DOHH2 (cell line): Measurements from ENCODE around the gene ZNF319.

Experiments
- H3F3A ChIP-seq: fragments of 200-600 bp; sonication (generic), shearing (Covaris generic); 2 replicates; pipeline ENCODE4 v1.6.0; 2016; ENCODE audit warnings: antibody characterized with exemption, mild to moderate bottlenecking; ENCODE audit not compliant: control insufficient read depth, insufficient read depth
- H3K27ac ChIP-seq: fragments of 200-600 bp; sonication (generic); 2 replicates; pipeline ENCODE4 v1.5.1; 2014; ENCODE audit warnings: low read depth, mild to moderate bottlenecking, low read length, moderate library complexity
- H3K27me3 ChIP-seq: fragments of 200-600 bp; sonication (generic); 2 replicates; pipeline ENCODE4 v1.6.1; 2014; ENCODE audit warnings: mild to moderate bottlenecking, low read length, mixed read lengths; ENCODE audit not compliant: control insufficient read depth
- H3K36me3 ChIP-seq: fragments of 200-600 bp; sonication (generic); 2 replicates; pipeline ENCODE4 v1.6.1; 2014; ENCODE audit warnings: mild to moderate bottlenecking, low read length, moderate library complexity, mixed read lengths; ENCODE audit not compliant: control insufficient read depth
- H3K4me1 ChIP-seq: fragments of 200-600 bp; sonication (generic); 2 replicates; pipeline ENCODE4 v1.6.1; 2014; ENCODE audit warnings: mild to moderate bottlenecking, low read length, mixed read lengths; ENCODE audit not compliant: control insufficient read depth
- H3K4me2 ChIP-seq: fragments of 200-600 bp; sonication (generic); 2 replicates; pipeline ENCODE4 v1.6.0; 2014; ENCODE audit warnings: mild to moderate bottlenecking, low read length, moderate library complexity
- H3K4me3 ChIP-seq: fragments of 200-600 bp; sonication (generic); 2 replicates; pipeline ENCODE4 v1.5.1; 2014; ENCODE audit warnings: mild to moderate bottlenecking, low read length, mixed read lengths
- H3K79me2 ChIP-seq: fragments of 200-600 bp; sonication (generic); 2 replicates; pipeline ENCODE4 v1.6.1; 2014; ENCODE audit warnings: mild to moderate bottlenecking, low read length, mixed read lengths; ENCODE audit not compliant: control insufficient read depth
- H3K9me2 ChIP-seq: fragments of 200-600 bp; sonication (generic); replicated peaks from 2 replicates; pipeline ENCODE4 v1.6.1; 2014; ENCODE audit warnings: mild to moderate bottlenecking, low read length, mixed read lengths; ENCODE audit not compliant: control insufficient read depth
- H3K9me3 ChIP-seq: fragments of 200-600 bp; sonication (generic); 2 replicates; pipeline ENCODE4 v1.6.1; 2014; ENCODE audit warnings: antibody characterized with exemption, low read length, mixed read lengths; ENCODE audit not compliant: control insufficient read depth, insufficient read depth
- H4K20me1 ChIP-seq: fragments of 200-600 bp; sonication (generic); 2 replicates; pipeline ENCODE4 v1.6.0; 2014; ENCODE audit warnings: low read depth, mild to moderate bottlenecking, antibody characterized with exemption, low read length, moderate library complexity; ENCODE audit not compliant: control insufficient read depth, insufficient read depth
- EZH2phosphoT487 ChIP-seq: fragments of 200-600 bp; sonication (generic); IDR thresholded peaks from 2 replicates; pipeline ENCODE4 v1.6.1; 2017; ENCODE audit warnings: borderline replicate concordance, mild to moderate bottlenecking, antibody characterized with exemption, low read length, moderate library complexity, mixed read lengths
- TF ChIP-seq, protein P1 (sequence below): fragments of 200-600 bp; sonication (generic); IDR thresholded peaks from one replicate; pipeline ENCODE4 v1.5.1; 2014; ENCODE audit warnings: antibody characterized with exemption, mild to moderate bottlenecking, low read depth, low read length; ENCODE audit not compliant: poor library complexity, severe bottlenecking

Gene ZNF319

DNA sequence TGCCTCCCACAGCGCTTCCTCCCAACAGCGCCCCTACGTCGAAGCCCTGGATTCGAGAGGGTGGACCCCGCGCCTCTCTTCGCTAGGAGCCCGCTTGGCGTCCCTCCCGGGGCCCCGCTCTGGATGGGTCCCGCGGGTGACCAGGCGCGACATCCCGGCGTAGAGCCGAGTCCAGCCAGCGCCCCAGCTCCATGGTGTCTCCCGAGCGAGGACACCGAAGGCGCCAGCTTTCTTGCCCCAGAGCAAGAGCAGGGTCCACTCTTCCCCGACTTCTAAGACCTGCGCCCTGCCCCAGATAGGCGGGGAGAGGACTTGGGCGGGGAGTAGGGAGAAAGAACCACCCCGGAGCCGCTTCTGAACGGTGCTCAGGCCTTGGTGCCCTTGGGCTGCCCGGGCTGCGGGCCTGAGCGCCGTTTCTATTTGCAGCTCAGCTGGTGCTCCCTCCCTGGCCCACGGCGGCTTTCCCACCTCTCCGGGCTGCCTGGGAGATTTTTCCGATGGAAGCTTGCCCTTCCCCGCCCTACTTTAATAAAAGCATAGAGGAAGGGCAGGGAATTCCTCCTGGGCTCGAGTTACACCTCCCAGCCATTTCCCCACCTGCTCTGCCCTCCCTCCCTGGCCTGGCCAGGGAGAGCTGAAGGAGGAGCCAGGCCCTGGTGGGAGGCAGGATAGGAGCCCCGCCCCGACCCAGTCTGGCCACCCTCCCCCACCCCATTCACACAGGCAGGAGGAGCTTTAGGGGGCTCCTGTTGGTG lies 26.9 kb upstream of the ZNF319 start:
- peak overlapping the region; percentile 79 for H3K4me2 ChIP-seq
- peaks cover 28% of the 10 kb centered on the region for H3K4me1 ChIP-seq
- no peaks in the 10 kb centered on the region for H3K9me2 ChIP-seq
- no peak overlapping the region for H3K27ac ChIP-seq
- H3F3A ChIP-seq: 0 out of 2 replicates have a peak, but pooled peaks cover 3% of the 10 kb centered on the region
- TF ChIP-seq, protein P1, sequence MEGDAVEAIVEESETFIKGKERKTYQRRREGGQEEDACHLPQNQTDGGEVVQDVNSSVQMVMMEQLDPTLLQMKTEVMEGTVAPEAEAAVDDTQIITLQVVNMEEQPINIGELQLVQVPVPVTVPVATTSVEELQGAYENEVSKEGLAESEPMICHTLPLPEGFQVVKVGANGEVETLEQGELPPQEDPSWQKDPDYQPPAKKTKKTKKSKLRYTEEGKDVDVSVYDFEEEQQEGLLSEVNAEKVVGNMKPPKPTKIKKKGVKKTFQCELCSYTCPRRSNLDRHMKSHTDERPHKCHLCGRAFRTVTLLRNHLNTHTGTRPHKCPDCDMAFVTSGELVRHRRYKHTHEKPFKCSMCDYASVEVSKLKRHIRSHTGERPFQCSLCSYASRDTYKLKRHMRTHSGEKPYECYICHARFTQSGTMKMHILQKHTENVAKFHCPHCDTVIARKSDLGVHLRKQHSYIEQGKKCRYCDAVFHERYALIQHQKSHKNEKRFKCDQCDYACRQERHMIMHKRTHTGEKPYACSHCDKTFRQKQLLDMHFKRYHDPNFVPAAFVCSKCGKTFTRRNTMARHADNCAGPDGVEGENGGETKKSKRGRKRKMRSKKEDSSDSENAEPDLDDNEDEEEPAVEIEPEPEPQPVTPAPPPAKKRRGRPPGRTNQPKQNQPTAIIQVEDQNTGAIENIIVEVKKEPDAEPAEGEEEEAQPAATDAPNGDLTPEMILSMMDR: no peak
- TF ChIP-seq EZH2phosphoT487: no peak
- no peaks in the 10 kb centered on the region for H4K20me1 ChIP-seq
- peak overlapping the region; percentile 74 for H3K4me3 ChIP-seq
- peaks cover 16% of the 10 kb centered on the region for H3K27me3 ChIP-seq
- no peaks in the 10 kb centered on the region for H3K36me3 ChIP-seq
- H3K79me2 ChIP-seq: peaks cover under 1% of the 10 kb centered on the region; the same call in 1 of the 2 replicates
- no peaks in the 10 kb centered on the region for H3K9me3 ChIP-seq

DNA sequence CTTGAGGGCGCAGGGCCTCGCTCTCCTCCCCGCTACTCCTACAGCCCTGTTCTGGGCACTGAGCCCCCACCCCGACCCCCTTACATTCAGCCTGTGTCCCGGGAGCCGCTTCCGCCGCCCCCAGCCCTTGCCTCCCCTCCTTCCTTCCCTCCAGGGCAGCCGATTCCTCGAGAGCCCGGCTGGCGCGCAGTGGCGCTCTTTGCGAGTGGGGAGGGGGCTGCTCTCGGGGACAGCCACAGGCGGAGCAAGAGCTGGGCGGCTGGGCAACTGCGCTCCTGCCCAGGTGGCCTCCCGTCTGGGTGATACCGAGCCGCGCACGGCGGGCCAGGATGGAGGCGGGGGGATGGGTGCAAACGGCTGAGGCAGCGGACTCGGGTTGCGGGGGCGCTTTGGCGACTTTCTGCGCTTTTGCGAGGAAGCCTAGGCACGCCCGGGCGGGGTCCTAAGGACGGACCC lies 26.3 kb upstream of the ZNF319 start:
- peaks cover 22% of the 10 kb centered on the region for H3K4me1 ChIP-seq
- peak overlapping the region; percentile 79 for H3K4me2 ChIP-seq
- no peaks in the 10 kb centered on the region for H3K9me2 ChIP-seq
- H4K20me1 ChIP-seq: no peaks in the 10 kb centered on the region
- peaks cover 16% of the 10 kb centered on the region for H3K27me3 ChIP-seq
- H3K9me3 ChIP-seq: no peaks in the 10 kb centered on the region
- H3K4me3 ChIP-seq: peak overlapping the region; percentile 74
- H3F3A ChIP-seq: 0 out of 2 replicates have a peak, but pooled peaks cover 3% of the 10 kb centered on the region
- H3K36me3 ChIP-seq: no peaks in the 10 kb centered on the region
- TF ChIP-seq, protein P1: peak; percentile 12
- TF ChIP-seq EZH2phosphoT487: no peak
- no peaks in the 10 kb centered on the region; the same call in 1 of the 2 replicates for H3K79me2 ChIP-seq
- H3K27ac ChIP-seq: no peak overlapping the region

DNA sequence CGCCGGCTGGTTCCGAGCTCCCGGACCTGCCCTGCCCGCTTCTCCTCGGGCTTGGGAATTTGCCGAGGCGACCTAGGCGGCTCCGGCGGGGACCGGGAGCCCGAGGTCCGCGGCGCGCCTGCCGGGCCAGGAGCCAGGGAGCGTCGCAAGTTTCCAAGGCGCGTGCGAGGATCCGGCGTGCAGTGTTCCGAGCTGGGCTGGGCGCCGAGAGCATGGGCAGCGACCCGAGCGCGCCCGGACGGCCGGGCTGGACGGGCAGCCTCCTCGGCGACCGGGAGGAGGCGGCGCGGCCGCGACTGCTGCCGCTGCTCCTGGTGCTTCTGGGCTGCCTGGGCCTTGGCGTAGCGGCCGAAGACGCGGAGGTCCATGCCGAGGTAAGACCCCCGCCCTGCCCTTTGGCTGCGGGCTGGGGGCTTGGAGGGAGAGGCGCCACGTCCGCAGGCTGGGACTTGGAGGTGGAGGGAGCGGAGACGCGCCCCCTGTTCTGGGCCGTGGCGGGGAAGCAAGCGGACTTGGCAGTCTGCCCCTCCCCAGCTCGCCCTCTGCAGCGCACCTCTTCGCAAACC lies 25.8 kb upstream of the ZNF319 start:
- peak overlapping the region; percentile 79 for H3K4me2 ChIP-seq
- H3K27ac ChIP-seq: no peak overlapping the region
- no peaks in the 10 kb centered on the region for H4K20me1 ChIP-seq
- TF ChIP-seq EZH2phosphoT487: no peak
- TF ChIP-seq, protein P1: no peak
- H3F3A ChIP-seq: 0 out of 2 replicates have a peak, but pooled peaks cover 3% of the 10 kb centered on the region
- no peaks in the 10 kb centered on the region for H3K36me3 ChIP-seq
- H3K27me3 ChIP-seq: peaks cover 16% of the 10 kb centered on the region
- no peaks in the 10 kb centered on the region; the same call in 1 of the 2 replicates for H3K79me2 ChIP-seq
- H3K9me2 ChIP-seq: no peaks in the 10 kb centered on the region
- peak overlapping the region; percentile 74 for H3K4me3 ChIP-seq
- no peaks in the 10 kb centered on the region for H3K9me3 ChIP-seq
- peaks cover 23% of the 10 kb centered on the region for H3K4me1 ChIP-seq
